ENCODE data around the gene ALAD.

DNA sequence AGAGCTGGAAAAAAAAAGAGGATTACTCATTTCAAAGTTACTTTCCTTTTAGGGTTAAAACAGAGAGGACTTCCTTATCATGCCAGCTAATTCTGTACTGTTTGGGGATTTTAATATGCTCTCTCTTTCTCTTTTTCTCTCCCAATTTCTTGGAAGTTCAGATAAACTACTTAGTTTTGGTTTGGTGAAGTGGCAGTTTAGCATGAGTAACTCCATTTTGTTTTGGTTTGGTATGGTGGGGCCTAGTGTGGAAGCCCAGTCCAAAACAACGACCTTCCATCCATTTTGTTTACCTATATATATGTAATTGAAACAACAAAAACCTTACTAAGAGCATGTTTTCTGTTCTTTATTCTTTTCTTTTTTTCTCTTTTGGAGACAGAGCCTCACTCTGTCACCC is 55.4 kb downstream of the ALAD start:
- TF ChIP-seq, protein P1, sequence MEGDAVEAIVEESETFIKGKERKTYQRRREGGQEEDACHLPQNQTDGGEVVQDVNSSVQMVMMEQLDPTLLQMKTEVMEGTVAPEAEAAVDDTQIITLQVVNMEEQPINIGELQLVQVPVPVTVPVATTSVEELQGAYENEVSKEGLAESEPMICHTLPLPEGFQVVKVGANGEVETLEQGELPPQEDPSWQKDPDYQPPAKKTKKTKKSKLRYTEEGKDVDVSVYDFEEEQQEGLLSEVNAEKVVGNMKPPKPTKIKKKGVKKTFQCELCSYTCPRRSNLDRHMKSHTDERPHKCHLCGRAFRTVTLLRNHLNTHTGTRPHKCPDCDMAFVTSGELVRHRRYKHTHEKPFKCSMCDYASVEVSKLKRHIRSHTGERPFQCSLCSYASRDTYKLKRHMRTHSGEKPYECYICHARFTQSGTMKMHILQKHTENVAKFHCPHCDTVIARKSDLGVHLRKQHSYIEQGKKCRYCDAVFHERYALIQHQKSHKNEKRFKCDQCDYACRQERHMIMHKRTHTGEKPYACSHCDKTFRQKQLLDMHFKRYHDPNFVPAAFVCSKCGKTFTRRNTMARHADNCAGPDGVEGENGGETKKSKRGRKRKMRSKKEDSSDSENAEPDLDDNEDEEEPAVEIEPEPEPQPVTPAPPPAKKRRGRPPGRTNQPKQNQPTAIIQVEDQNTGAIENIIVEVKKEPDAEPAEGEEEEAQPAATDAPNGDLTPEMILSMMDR (IDR thresholded peaks at IDR 0.05) = no peak
- TF ChIP-seq EP300 (IDR thresholded peaks at IDR 0.05) (no peak), POLR2AphosphoS5 (IDR thresholded peaks at IDR 0.05) (no peak)

All from sigmoid colon (tissue), 4 donors.